ENCODE data around the gene ATP8A2. TPM values are rescaled to one million over a fixed set of nuclear protein-coding genes. Genes with fewer than 3 reads are reported as not detected.

Gene ATP8A2
- total RNA-seq, 1 experiment from 2014 or later: 5.2 TPM

DNA sequence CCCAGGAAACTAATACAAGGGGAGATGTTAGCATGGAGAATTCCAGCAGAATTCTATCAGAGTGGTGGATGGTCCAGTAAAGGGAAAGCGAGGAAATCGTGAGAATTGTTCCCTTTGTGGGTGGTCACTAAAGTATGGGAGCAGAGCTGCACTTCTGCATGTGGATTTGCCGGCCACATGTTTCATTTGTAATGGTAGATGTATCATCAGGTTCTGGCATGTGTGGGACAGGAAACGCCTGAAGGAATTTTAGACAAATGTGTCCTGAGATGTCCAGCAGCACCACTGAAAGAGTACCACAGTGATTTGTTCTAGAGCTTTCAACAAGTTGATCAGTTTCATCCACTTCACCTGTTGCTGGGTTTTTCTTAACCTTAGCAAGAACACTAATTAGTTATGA, 371.6 kb downstream of the ATP8A2 start:
- TF ChIP-seq NR2C2 (CRISPR knock-in tag; IDR thresholded peaks at IDR 0.05): no peak
- TF ChIP-seq JUN (CRISPR knock-in tag; IDR thresholded peaks at IDR 0.05): no peak
- TF ChIP-seq, protein P1, sequence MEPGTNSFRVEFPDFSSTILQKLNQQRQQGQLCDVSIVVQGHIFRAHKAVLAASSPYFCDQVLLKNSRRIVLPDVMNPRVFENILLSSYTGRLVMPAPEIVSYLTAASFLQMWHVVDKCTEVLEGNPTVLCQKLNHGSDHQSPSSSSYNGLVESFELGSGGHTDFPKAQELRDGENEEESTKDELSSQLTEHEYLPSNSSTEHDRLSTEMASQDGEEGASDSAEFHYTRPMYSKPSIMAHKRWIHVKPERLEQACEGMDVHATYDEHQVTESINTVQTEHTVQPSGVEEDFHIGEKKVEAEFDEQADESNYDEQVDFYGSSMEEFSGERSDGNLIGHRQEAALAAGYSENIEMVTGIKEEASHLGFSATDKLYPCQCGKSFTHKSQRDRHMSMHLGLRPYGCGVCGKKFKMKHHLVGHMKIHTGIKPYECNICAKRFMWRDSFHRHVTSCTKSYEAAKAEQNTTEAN (CRISPR knock-in tag; IDR thresholded peaks at IDR 0.05): no peak
- no peak for TF ChIP-seq EMX1 (CRISPR knock-in tag; IDR thresholded peaks at IDR 0.05)
- TF ChIP-seq, protein P2, sequence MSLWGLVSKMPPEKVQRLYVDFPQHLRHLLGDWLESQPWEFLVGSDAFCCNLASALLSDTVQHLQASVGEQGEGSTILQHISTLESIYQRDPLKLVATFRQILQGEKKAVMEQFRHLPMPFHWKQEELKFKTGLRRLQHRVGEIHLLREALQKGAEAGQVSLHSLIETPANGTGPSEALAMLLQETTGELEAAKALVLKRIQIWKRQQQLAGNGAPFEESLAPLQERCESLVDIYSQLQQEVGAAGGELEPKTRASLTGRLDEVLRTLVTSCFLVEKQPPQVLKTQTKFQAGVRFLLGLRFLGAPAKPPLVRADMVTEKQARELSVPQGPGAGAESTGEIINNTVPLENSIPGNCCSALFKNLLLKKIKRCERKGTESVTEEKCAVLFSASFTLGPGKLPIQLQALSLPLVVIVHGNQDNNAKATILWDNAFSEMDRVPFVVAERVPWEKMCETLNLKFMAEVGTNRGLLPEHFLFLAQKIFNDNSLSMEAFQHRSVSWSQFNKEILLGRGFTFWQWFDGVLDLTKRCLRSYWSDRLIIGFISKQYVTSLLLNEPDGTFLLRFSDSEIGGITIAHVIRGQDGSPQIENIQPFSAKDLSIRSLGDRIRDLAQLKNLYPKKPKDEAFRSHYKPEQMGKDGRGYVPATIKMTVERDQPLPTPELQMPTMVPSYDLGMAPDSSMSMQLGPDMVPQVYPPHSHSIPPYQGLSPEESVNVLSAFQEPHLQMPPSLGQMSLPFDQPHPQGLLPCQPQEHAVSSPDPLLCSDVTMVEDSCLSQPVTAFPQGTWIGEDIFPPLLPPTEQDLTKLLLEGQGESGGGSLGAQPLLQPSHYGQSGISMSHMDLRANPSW (CRISPR knock-in tag; conservative IDR thresholded peaks at IDR 0.05; ENCODE audit: low read depth): no peak
- TF ChIP-seq GABPB1 (CRISPR knock-in tag; IDR thresholded peaks at IDR 0.05): no peak
- no peak for TF ChIP-seq CREM (CRISPR knock-in tag; IDR thresholded peaks at IDR 0.05)
- no peak for TF ChIP-seq PRRX2 (CRISPR knock-in tag; IDR thresholded peaks at IDR 0.05)
- no peak for TF ChIP-seq SMAD3 (CRISPR knock-in tag; IDR thresholded peaks at IDR 0.05; ENCODE audit: borderline replicate concordance)
- no peak for TF ChIP-seq ZNF396 (CRISPR knock-in tag; IDR thresholded peaks at IDR 0.05; ENCODE audit: borderline replicate concordance)
- TF ChIP-seq, protein P3, sequence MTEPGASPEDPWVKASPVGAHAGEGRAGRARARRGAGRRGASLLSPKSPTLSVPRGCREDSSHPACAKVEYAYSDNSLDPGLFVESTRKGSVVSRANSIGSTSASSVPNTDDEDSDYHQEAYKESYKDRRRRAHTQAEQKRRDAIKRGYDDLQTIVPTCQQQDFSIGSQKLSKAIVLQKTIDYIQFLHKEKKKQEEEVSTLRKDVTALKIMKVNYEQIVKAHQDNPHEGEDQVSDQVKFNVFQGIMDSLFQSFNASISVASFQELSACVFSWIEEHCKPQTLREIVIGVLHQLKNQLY (CRISPR knock-in tag; IDR thresholded peaks at IDR 0.05): no peak
- TF ChIP-seq MXD4 (CRISPR knock-in tag; IDR thresholded peaks at IDR 0.05; ENCODE audit: borderline replicate concordance): no peak
- TF ChIP-seq, protein P4, sequence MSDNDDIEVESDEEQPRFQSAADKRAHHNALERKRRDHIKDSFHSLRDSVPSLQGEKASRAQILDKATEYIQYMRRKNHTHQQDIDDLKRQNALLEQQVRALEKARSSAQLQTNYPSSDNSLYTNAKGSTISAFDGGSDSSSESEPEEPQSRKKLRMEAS (CRISPR knock-in tag; IDR thresholded peaks at IDR 0.05): no peak
- TF ChIP-seq CREB1 (CRISPR knock-in tag; IDR thresholded peaks at IDR 0.05): no peak
- TF ChIP-seq, protein P5, sequence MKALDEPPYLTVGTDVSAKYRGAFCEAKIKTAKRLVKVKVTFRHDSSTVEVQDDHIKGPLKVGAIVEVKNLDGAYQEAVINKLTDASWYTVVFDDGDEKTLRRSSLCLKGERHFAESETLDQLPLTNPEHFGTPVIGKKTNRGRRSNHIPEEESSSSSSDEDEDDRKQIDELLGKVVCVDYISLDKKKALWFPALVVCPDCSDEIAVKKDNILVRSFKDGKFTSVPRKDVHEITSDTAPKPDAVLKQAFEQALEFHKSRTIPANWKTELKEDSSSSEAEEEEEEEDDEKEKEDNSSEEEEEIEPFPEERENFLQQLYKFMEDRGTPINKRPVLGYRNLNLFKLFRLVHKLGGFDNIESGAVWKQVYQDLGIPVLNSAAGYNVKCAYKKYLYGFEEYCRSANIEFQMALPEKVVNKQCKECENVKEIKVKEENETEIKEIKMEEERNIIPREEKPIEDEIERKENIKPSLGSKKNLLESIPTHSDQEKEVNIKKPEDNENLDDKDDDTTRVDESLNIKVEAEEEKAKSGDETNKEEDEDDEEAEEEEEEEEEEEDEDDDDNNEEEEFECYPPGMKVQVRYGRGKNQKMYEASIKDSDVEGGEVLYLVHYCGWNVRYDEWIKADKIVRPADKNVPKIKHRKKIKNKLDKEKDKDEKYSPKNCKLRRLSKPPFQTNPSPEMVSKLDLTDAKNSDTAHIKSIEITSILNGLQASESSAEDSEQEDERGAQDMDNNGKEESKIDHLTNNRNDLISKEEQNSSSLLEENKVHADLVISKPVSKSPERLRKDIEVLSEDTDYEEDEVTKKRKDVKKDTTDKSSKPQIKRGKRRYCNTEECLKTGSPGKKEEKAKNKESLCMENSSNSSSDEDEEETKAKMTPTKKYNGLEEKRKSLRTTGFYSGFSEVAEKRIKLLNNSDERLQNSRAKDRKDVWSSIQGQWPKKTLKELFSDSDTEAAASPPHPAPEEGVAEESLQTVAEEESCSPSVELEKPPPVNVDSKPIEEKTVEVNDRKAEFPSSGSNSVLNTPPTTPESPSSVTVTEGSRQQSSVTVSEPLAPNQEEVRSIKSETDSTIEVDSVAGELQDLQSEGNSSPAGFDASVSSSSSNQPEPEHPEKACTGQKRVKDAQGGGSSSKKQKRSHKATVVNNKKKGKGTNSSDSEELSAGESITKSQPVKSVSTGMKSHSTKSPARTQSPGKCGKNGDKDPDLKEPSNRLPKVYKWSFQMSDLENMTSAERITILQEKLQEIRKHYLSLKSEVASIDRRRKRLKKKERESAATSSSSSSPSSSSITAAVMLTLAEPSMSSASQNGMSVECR (CRISPR knock-in tag; IDR thresholded peaks at IDR 0.05; ENCODE audit: borderline replicate concordance): no peak
- TF ChIP-seq, protein P6, sequence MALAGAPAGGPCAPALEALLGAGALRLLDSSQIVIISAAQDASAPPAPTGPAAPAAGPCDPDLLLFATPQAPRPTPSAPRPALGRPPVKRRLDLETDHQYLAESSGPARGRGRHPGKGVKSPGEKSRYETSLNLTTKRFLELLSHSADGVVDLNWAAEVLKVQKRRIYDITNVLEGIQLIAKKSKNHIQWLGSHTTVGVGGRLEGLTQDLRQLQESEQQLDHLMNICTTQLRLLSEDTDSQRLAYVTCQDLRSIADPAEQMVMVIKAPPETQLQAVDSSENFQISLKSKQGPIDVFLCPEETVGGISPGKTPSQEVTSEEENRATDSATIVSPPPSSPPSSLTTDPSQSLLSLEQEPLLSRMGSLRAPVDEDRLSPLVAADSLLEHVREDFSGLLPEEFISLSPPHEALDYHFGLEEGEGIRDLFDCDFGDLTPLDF (CRISPR knock-in tag; IDR thresholded peaks at IDR 0.05): no peak
- TF ChIP-seq, protein P7, sequence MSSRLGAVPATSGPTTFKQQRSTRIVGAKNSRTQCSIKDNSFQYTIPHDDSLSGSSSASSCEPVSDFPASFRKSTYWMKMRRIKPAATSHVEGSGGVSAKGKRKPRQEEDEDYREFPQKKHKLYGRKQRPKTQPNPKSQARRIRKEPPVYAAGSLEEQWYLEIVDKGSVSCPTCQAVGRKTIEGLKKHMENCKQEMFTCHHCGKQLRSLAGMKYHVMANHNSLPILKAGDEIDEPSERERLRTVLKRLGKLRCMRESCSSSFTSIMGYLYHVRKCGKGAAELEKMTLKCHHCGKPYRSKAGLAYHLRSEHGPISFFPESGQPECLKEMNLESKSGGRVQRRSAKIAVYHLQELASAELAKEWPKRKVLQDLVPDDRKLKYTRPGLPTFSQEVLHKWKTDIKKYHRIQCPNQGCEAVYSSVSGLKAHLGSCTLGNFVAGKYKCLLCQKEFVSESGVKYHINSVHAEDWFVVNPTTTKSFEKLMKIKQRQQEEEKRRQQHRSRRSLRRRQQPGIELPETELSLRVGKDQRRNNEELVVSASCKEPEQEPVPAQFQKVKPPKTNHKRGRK (CRISPR knock-in tag; IDR thresholded peaks at IDR 0.05; ENCODE audit: borderline replicate concordance): no peak
- TF ChIP-seq, protein P8, sequence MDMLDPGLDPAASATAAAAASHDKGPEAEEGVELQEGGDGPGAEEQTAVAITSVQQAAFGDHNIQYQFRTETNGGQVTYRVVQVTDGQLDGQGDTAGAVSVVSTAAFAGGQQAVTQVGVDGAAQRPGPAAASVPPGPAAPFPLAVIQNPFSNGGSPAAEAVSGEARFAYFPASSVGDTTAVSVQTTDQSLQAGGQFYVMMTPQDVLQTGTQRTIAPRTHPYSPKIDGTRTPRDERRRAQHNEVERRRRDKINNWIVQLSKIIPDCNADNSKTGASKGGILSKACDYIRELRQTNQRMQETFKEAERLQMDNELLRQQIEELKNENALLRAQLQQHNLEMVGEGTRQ (CRISPR knock-in tag; IDR thresholded peaks at IDR 0.05): no peak
- no peak for ATAC-seq
- CTCF ChIA-PET: no interaction called here

More for the DNA sequence above, 371.6 kb downstream of the ATP8A2 start:
- DNase-seq (ENCODE audit: low spot score): no peak
- Mint-ChIP-seq H3K27me3 (ENCODE audit: low read depth) (no peaks in the 10 kb centered on the region), H3K4me1 (peaks cover 19% of the 10 kb centered on the region), H3K36me3 (no peaks in the 10 kb centered on the region), H3K9me3 (no peaks in the 10 kb centered on the region), H3K27ac (no peak overlapping the region), H3K4me3 (no peak overlapping the region)
- POLR2A ChIA-PET: no interaction called here

All from WTC11 (cell line).